Endothelial cell of umbilical vein (primary cell): ENCODE measurements around the gene NTN5. TPM values are rescaled to one million over a fixed set of nuclear protein-coding genes. Genes with fewer than 3 reads are reported as not detected.

Experiments
- BruUV-seq: library from RNA; stranded (reverse); fragments of 400-500 nt; replicated peaks from 2 replicates; lab custom pipeline; 2021; lab: Mats Ljungman, UMichigan
- CTCF ChIA-PET: fragments of 300-600, 350-600 bp; sonication (Branson Sonifier 250); formaldehyde crosslinking; loops from one replicate; lab custom pipeline; 2021; ENCODE audit warnings: antibody characterized with exemption, inconsistent platforms; lab: Charles Lee
- POLR2A ChIA-PET: fragments of 300-600, 350-600 bp; sonication (Branson Sonifier 250); formaldehyde crosslinking; loops from one replicate; lab custom pipeline; 2021; ENCODE audit warnings: antibody characterized with exemption, inconsistent platforms; lab: Charles Lee
- DNase-seq: peaks from one replicate; pipeline ENCODE4 v3.0.0-alpha.2; 2011; ENCODE audit warnings: low read depth, low spot score
- FAIRE-seq: peaks from 2 replicates; lab custom pipeline; 2011; peaks lifted over from hg19 to GRCh38; lab: Jason Lieb, UNC
- H2AFZ ChIP-seq: 2 replicates; pipeline ENCODE4 v1.6.0; 2012; ENCODE audit warnings: low read depth, low read length, control low read depth, inconsistent platforms
- H3K27ac ChIP-seq: 2 replicates; pipeline ENCODE4 v1.5.1; 2011; ENCODE audit warnings: low read depth, mild to moderate bottlenecking, control low read depth, low read length, moderate library complexity; ENCODE audit not compliant: insufficient read depth
- H3K27me3 ChIP-seq, 2 experiments: 2 replicates each; pipeline versions ENCODE4 v1.6.0 to v1.6.1; 2011; ENCODE audit warnings: low read length in 2 of 2, mixed read lengths in 1 of 2; ENCODE audit not compliant: control insufficient read depth in 2 of 2, insufficient read depth in 2 of 2
- H3K36me3 ChIP-seq, 2 experiments: 2 replicates in 1 of 2; 3 replicates in 1 of 2; pipeline ENCODE4 v1.5.1; 2011; ENCODE audit warnings: low read length in 2 of 2, mild to moderate bottlenecking in 1 of 2, moderate library complexity in 1 of 2; ENCODE audit not compliant: control insufficient read depth in 2 of 2, insufficient read depth in 2 of 2; ENCODE audit errors: extremely low read depth in 1 of 2
- H3K4me1 ChIP-seq: 3 replicates; pipeline ENCODE4 v1.5.1; 2011; ENCODE audit warnings: mild to moderate bottlenecking, low read length; ENCODE audit not compliant: control insufficient read depth, insufficient read depth; ENCODE audit errors: extremely low read depth
- H3K4me2 ChIP-seq: 2 replicates; pipeline ENCODE4 v1.6.1; 2011; ENCODE audit warnings: low read length, control low read depth, mixed read lengths; ENCODE audit not compliant: insufficient read depth
- H3K4me3 ChIP-seq, 3 experiments: fragments of 200-600 bp in 1 of 3; sonication (generic), shearing (Covaris generic) in 1 of 3; replicated peaks in 1 of 3; 2 replicates each; pipeline ENCODE4 v1.5.1; 2011 to 2016; ENCODE audit warnings: control low read depth in 3 of 3, low read length in 3 of 3, mild to moderate bottlenecking in 2 of 3, inconsistent platforms in 1 of 3, low read depth in 1 of 3, moderate library complexity in 1 of 3; ENCODE audit not compliant: insufficient read depth in 1 of 3
- H3K79me2 ChIP-seq: 2 replicates; pipeline ENCODE4 v1.6.0; 2012; ENCODE audit warnings: low read length, inconsistent platforms; ENCODE audit not compliant: control insufficient read depth, insufficient read depth
- H3K9ac ChIP-seq: replicated peaks from 2 replicates; pipeline ENCODE3; 2011; ENCODE audit warnings: low read length, control low read depth; ENCODE audit not compliant: insufficient read depth; ENCODE audit errors: extremely low read depth
- H3K9me1 ChIP-seq: replicated peaks from 3 replicates; pipeline ENCODE4 v1.6.0; 2011; ENCODE audit warnings: mild to moderate bottlenecking, low read length; ENCODE audit not compliant: control insufficient read depth, insufficient read depth; ENCODE audit errors: extremely low read depth
- H3K9me3 ChIP-seq: replicated peaks from 2 replicates; pipeline ENCODE4 v1.5.1; 2012; ENCODE audit warnings: low read length, inconsistent platforms; ENCODE audit not compliant: control insufficient read depth, insufficient read depth
- H4K20me1 ChIP-seq: replicated peaks from 2 replicates; pipeline ENCODE3; 2011; ENCODE audit warnings: mild to moderate bottlenecking, low read length; ENCODE audit not compliant: control insufficient read depth, insufficient read depth; ENCODE audit errors: extremely low read depth
- EZH2 ChIP-seq: IDR thresholded peaks from 2 replicates; pipeline ENCODE4 v1.6.1; 2012; ENCODE audit warnings: borderline replicate concordance, low read depth, mild to moderate bottlenecking, moderate library complexity, low read length, inconsistent platforms; ENCODE audit not compliant: severe bottlenecking
- FOS ChIP-seq: IDR thresholded peaks from 2 replicates; pipeline ENCODE4 v1.6.1; 2011; ENCODE audit warnings: mild to moderate bottlenecking, low read length, moderate library complexity, borderline replicate concordance; ENCODE audit not compliant: insufficient read depth
- GATA2 ChIP-seq: IDR thresholded peaks from 2 replicates; pipeline ENCODE4 v1.7.0; 2011; ENCODE audit warnings: low read depth, mild to moderate bottlenecking, moderate library complexity, mixed read lengths, low read length; ENCODE audit not compliant: insufficient read length, insufficient read depth
- JUN ChIP-seq: IDR thresholded peaks from 2 replicates; pipeline ENCODE4 v1.6.1; 2011; ENCODE audit warnings: borderline replicate concordance, low read depth; ENCODE audit not compliant: insufficient read length, insufficient read depth
- MAX ChIP-seq: IDR thresholded peaks from 2 replicates; pipeline ENCODE4 v1.6.1; 2011; ENCODE audit not compliant: insufficient read depth, insufficient read length
- MYC ChIP-seq: IDR thresholded peaks from one replicate; pipeline ENCODE4 v1.6.1; 2011; ENCODE audit warnings: mild to moderate bottlenecking, low read depth, low read length
- POLR2A ChIP-seq: IDR thresholded peaks from 2 replicates; pipeline ENCODE4 v1.6.1; 2012; ENCODE audit warnings: low read depth, mild to moderate bottlenecking, control low read depth, low read length
- POLR2AphosphoS5 ChIP-seq: IDR thresholded peaks from 2 replicates; pipeline ENCODE4 v1.6.1; 2012; ENCODE audit warnings: low read depth, mild to moderate bottlenecking, control low read depth, low read length, moderate library complexity; ENCODE audit not compliant: insufficient read depth
- dilution Hi-C: fragments of 300-500 bp; cut with MboI; formaldehyde crosslinking; loops from one replicate; pipeline ENCODE4 v1.15.0; 2019; ENCODE audit warnings: low sequenced_read_pairs; ENCODE audit not compliant: extremely low pct_ligation_motif_present
- intact Hi-C: fragments of 100-400 bp; cut with micrococcal nuclease; formaldehyde crosslinking; loops from one replicate; pipeline ENCODE4 v1.10.0; 2022
- polyA plus RNA-seq, 4 experiments: library from polyadenylated mRNA; depleted of rRNA in 3 of 4; stranded (reverse) in 3 of 4; unstranded in 1 of 4; fragments of >200 nt; gene quantifications; 2 replicates each; pipeline versions ENCODE4 v1.2.1 to v1.2.3, GENCODE V29; 2011 to 2012; ENCODE audit warnings: missing spikeins in 1 of 4
- total RNA-seq: library from RNA; stranded (reverse); gene quantifications from 2 replicates; pipeline ENCODE4 v1.2.3, GENCODE V29; 2021
- TF ChIP-seq, protein P1 (sequence below), 2 donors: IDR thresholded peaks; 1 replicate in 1 of 2; 2 replicates in 1 of 2; pipeline ENCODE4 v1.5.1; 2011; ENCODE audit warnings: low read length in 2 of 2, mild to moderate bottlenecking in 2 of 2, moderate library complexity in 2 of 2, control low read depth in 1 of 2, inconsistent platforms in 1 of 2, low read depth in 1 of 2; ENCODE audit not compliant: insufficient read depth in 1 of 2; ENCODE audit errors: extremely low read depth in 1 of 2

Gene NTN5
- total and polyA plus RNA-seq, 2 donors (not counting 3 experiments of a cell fraction or from before 2014, with no cell fraction given): 0.11 TPM; not detected in 1

- intact Hi-C loops (no loop called here), dilution Hi-C loops (no loop called here)
- Histone ChIP-seq H3K9me1 (no peaks in the 10 kb centered on the region), H3K4me3 (no peak overlapping the region), H3K79me2 (no peaks in the 10 kb centered on the region), H3K4me1 (no peaks in the 10 kb centered on the region), H3K27ac (no peak overlapping the region), H3K27me3 (no peaks in the 10 kb centered on the region), H4K20me1 (no peaks in the 10 kb centered on the region), H3K4me2 (no peak overlapping the region), H3K36me3 (no peaks in the 10 kb centered on the region), H2AFZ (no peak overlapping the region), H3K9me3 (no peaks in the 10 kb centered on the region), H3K9ac (no peak overlapping the region)
- CTCF ChIA-PET: no interaction called here
- FAIRE-seq: no peak
- BruUV-seq: no TSS peak
- TF ChIP-seq EZH2 (no peak), FOS (no peak), POLR2A (no peak), MAX (no peak), MYC (no peak), GATA2 (no peak), POLR2AphosphoS5 (no peak), JUN (no peak)
- TF ChIP-seq, protein P1, sequence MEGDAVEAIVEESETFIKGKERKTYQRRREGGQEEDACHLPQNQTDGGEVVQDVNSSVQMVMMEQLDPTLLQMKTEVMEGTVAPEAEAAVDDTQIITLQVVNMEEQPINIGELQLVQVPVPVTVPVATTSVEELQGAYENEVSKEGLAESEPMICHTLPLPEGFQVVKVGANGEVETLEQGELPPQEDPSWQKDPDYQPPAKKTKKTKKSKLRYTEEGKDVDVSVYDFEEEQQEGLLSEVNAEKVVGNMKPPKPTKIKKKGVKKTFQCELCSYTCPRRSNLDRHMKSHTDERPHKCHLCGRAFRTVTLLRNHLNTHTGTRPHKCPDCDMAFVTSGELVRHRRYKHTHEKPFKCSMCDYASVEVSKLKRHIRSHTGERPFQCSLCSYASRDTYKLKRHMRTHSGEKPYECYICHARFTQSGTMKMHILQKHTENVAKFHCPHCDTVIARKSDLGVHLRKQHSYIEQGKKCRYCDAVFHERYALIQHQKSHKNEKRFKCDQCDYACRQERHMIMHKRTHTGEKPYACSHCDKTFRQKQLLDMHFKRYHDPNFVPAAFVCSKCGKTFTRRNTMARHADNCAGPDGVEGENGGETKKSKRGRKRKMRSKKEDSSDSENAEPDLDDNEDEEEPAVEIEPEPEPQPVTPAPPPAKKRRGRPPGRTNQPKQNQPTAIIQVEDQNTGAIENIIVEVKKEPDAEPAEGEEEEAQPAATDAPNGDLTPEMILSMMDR (IDR thresholded peaks at IDR 0.05; ENCODE audit: extremely low read depth in 1 of 2, insufficient read depth in 1 of 2, low read depth in 1 of 2, low read length in 2 of 2): no peak
- POLR2A ChIA-PET: interaction anchor here (1.4 kb wide), 1 partner anchor 25 kb away, joined by 3 read pairs; the partner anchor contains the start of gene CA11
- DNase-seq: no peak
Measured at GRCh38 chr19:48670699-48671445, 1.9 kb downstream of the NTN5 start.
